Activated B cell treated with CpG ODN at 0.5 μM for 24 hours (primary cell): ENCODE measurements around the gene GABRG3. TPM values are rescaled to one million over a fixed set of nuclear protein-coding genes. Genes with fewer than 3 reads are reported as not detected.

Source experiments
- ATAC-seq: fragments of 200-7000 bp; cut with Tn5 transposase; one replicate; pipeline ENCODE4 v1.10.0; 2021; ENCODE audit warnings: low read depth, mild to moderate bottlenecking, moderate library complexity
- CTCF ChIA-PET: fragments of 350-600 bp; sonication (Branson Sonifier 250); formaldehyde crosslinking; loops from one replicate; lab custom pipeline; 2021; ENCODE audit warnings: antibody characterized with exemption; lab: Charles Lee
- POLR2A ChIA-PET: fragments of 350-600 bp; sonication (Branson Sonifier 250); formaldehyde crosslinking; loops from one replicate; lab custom pipeline; 2021; ENCODE audit warnings: antibody characterized with exemption; lab: Charles Lee
- DNase-seq: peaks from one replicate; pipeline ENCODE4 v3.0.0; 2022
- H3K27ac Mint-ChIP-seq: one replicate; pipeline ENCODE4 v1.8.0; 2020; ENCODE audit warnings: mixed read lengths
- H3K27me3 Mint-ChIP-seq: one replicate; pipeline ENCODE4 v1.8.0; 2021; ENCODE audit warnings: mixed read lengths
- H3K36me3 Mint-ChIP-seq: one replicate; pipeline ENCODE4 v1.8.0; 2021; ENCODE audit warnings: low read depth, mixed read lengths
- H3K4me1 Mint-ChIP-seq: one replicate; pipeline ENCODE4 v1.8.0; 2021; ENCODE audit warnings: mixed read lengths
- H3K4me3 Mint-ChIP-seq: one replicate; pipeline ENCODE4 v1.8.0; 2020; ENCODE audit warnings: mild to moderate bottlenecking, mixed read lengths
- H3K9me3 Mint-ChIP-seq: one replicate; pipeline ENCODE4 v1.8.0; 2020; ENCODE audit warnings: mixed read lengths
- intact Hi-C: fragments of 100-400 bp; cut with micrococcal nuclease; formaldehyde crosslinking; loops from one replicate; pipeline ENCODE4 v1.15.1; 2024
- total RNA-seq: library from RNA; stranded (reverse); gene quantifications from 2 replicates; pipeline ENCODE4 v1.2.3, GENCODE V29; 2022
- TF ChIP-seq, protein P1 (sequence below): fragments of 200-600 bp; IDR thresholded peaks from one replicate; pipeline ENCODE4 v1.8.0; 2022; ENCODE audit warnings: antibody characterized with exemption, mild to moderate bottlenecking

GABRG3 gene
- total RNA-seq, 1 donor from 2014 or later = not detected

DNA sequence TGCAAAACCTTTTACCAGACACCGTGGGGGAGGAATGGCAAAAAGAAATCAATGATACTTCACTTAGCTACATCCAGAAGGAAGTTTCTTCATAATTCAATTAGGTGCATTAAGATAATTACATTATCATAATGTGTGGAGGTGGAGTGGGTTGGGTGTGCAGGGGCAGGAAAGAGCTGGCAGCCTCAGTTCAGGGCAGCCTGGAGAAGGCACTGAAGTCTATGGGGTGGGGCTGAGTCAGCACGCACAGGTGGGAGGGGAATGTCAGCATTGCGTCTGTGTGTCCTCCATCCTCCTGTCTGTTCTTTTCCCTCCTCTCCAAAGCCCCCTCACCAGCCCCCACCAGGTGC is 278.8 kb downstream of the GABRG3 start:
- ChIA-PET POLR2A (no interaction called here), CTCF (no interaction called here)
- Mint-ChIP-seq H3K27ac (no peak overlapping the region), H3K9me3 (peaks cover 5% of the 10 kb centered on the region), H3K36me3 (no peaks in the 10 kb centered on the region), H3K27me3 (no peaks in the 10 kb centered on the region), H3K4me3 (no peak overlapping the region), H3K4me1 (no peaks in the 10 kb centered on the region)
- intact Hi-C loops = no loop called here
- TF ChIP-seq, protein P1, sequence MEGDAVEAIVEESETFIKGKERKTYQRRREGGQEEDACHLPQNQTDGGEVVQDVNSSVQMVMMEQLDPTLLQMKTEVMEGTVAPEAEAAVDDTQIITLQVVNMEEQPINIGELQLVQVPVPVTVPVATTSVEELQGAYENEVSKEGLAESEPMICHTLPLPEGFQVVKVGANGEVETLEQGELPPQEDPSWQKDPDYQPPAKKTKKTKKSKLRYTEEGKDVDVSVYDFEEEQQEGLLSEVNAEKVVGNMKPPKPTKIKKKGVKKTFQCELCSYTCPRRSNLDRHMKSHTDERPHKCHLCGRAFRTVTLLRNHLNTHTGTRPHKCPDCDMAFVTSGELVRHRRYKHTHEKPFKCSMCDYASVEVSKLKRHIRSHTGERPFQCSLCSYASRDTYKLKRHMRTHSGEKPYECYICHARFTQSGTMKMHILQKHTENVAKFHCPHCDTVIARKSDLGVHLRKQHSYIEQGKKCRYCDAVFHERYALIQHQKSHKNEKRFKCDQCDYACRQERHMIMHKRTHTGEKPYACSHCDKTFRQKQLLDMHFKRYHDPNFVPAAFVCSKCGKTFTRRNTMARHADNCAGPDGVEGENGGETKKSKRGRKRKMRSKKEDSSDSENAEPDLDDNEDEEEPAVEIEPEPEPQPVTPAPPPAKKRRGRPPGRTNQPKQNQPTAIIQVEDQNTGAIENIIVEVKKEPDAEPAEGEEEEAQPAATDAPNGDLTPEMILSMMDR = no peak
- no peak for ATAC-seq
- DNase-seq = no peak

DNA sequence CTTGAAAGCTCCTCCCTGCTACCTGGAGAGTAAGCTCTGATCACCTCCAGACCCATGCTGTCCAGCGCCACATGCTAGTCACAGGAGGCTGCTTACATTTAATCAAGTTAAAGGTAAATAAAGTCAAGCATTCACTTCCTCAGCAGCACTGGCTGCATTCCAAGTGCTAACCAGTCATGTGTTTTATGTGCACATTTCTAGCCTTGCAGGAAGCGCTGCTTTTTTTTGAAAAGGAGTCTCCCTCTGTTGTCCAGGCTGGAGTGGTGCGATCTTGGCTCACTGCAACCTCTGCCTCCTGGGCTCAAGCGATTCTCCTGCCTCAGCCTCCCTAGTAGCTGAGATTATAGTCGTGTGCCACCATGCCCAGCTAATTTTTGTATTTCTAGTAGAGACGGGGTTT is 279.2 kb downstream of the GABRG3 start:
- POLR2A ChIA-PET = no interaction called here
- intact Hi-C loops = no loop called here

DNA sequence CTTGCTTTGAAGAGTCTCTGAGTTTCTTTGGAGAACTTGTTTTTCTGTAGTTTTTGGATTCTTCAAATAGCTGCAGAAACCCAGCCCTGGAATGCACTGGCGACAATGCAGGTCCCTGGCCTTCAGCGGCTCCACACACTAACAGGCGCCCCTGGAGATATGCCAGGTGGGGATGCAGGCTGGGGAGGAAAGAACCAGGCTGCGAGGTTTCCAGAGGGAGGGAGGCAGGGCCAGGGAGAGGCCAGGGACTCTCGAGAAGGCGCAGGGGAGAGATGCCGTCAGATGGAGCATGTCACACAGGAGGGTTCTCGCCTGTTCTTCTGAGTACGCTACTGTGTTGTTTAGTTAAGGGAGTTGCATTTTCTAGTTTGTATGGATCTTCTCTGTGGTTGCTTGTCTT is 283.1 kb downstream of the GABRG3 start:
- no peaks in the 10 kb centered on the region for H3K4me1 Mint-ChIP-seq
- CTCF ChIA-PET = no interaction called here
- ATAC-seq (no peak), DNase-seq (no peak)
- POLR2A ChIA-PET = no interaction called here
- no peak overlapping the region for H3K27ac Mint-ChIP-seq
- no peaks in the 10 kb centered on the region for H3K36me3 Mint-ChIP-seq
- no peak overlapping the region for H3K4me3 Mint-ChIP-seq
- peaks cover 3% of the 10 kb centered on the region for H3K9me3 Mint-ChIP-seq
- no peaks in the 10 kb centered on the region for H3K27me3 Mint-ChIP-seq
- intact Hi-C loops = no loop called here
- TF ChIP-seq, protein P1 = no peak

More for the DNA sequence above, 279.2 kb downstream of the GABRG3 start:
- Mint-ChIP-seq H3K4me1 (no peaks in the 10 kb centered on the region), H3K27me3 (no peaks in the 10 kb centered on the region), H3K9me3 (peaks cover 5% of the 10 kb centered on the region), H3K4me3 (no peak overlapping the region), H3K36me3 (no peaks in the 10 kb centered on the region), H3K27ac (no peak overlapping the region)
- CTCF ChIA-PET = no interaction called here
- TF ChIP-seq, protein P1 = no peak
- no peak for ATAC-seq
- no peak for DNase-seq

DNA sequence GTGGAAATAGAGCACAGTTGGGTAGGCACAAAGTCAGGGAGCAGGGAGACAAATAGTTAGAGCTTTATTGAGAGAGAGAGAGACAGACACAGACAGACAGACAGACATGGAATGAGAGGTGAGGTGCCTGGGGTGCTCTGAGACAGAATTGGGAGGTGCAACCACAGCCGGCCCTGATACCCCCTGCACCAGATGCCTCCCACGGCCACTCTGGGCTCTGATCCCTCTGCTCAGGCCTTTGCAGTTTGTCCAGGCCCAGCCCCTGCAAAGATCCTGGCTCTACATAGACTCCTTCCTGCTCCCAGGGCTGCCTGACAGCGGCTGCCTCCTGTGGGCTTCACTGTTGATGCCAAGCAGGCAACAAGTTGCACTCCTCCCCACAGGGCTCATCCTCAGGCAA is 283.8 kb downstream of the GABRG3 start:
- ATAC-seq (no peak), DNase-seq (no peak)
- intact Hi-C loops = no loop called here
- POLR2A ChIA-PET = no interaction called here
- H3K4me1 Mint-ChIP-seq = no peaks in the 10 kb centered on the region
- no peak overlapping the region for H3K4me3 Mint-ChIP-seq
- no peaks in the 10 kb centered on the region for H3K36me3 Mint-ChIP-seq
- no peak overlapping the region for H3K27ac Mint-ChIP-seq
- peaks cover 3% of the 10 kb centered on the region for H3K9me3 Mint-ChIP-seq
- no peaks in the 10 kb centered on the region for H3K27me3 Mint-ChIP-seq
- TF ChIP-seq, protein P1 = no peak
- CTCF ChIA-PET = no interaction called here

DNA sequence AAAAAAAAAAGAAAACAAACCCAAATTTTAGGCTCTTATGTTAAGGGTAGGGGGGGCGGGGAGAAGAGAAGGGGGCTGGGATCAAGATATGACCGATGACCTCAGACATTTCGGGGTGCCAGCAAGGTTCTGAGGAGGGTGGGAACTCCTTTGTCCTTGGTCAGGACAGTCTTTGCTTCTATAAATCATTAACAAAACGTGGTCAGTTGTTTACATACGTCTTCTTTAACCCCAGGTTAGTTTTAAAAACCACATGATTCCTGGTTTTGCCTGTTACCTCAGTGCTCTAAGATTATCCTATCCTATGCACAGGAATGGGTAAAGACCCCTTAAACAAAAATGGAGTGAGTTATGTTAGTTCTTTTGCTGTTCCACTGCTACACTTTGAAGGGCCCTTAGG is 285.5 kb downstream of the GABRG3 start:
- Mint-ChIP-seq H3K27ac (no peak overlapping the region), H3K4me3 (no peak overlapping the region), H3K9me3 (peaks cover 3% of the 10 kb centered on the region), H3K27me3 (no peaks in the 10 kb centered on the region), H3K36me3 (no peaks in the 10 kb centered on the region), H3K4me1 (no peaks in the 10 kb centered on the region)
- ATAC-seq (no peak), DNase-seq (no peak)
- intact Hi-C loops = no loop called here
- CTCF ChIA-PET = no interaction called here
- TF ChIP-seq, protein P1 = no peak
- POLR2A ChIA-PET = no interaction called here
